Trophoblast cell (in vitro differentiated cells and primary cell): ENCODE measurements around the gene USP9X.

Experiments used
- DNase-seq, 2 donors: peaks; one replicate each; pipeline ENCODE4 v3.0.0-alpha.2; 2016
- H2AFZ ChIP-seq: 2 replicates; pipeline ENCODE4 v1.6.1; 2013; ENCODE audit warnings: low read length, moderate library complexity, mild to moderate bottlenecking; ENCODE audit not compliant: insufficient read depth, poor library complexity
- H2AK5ac ChIP-seq: 2 replicates; pipeline ENCODE4 v1.6.1; 2013; ENCODE audit warnings: mild to moderate bottlenecking, low read length
- H2BK120ac ChIP-seq: 2 replicates; pipeline ENCODE4 v1.6.1; 2013; ENCODE audit warnings: low read length, mild to moderate bottlenecking, moderate library complexity; ENCODE audit not compliant: insufficient read depth, poor library complexity
- H2BK12ac ChIP-seq: 2 replicates; pipeline ENCODE4 v1.6.1; 2013; ENCODE audit warnings: mild to moderate bottlenecking, low read length, moderate library complexity
- H2BK5ac ChIP-seq: 2 replicates; pipeline ENCODE4 v1.6.1; 2013; ENCODE audit warnings: low read length, low read depth, moderate library complexity, mild to moderate bottlenecking; ENCODE audit not compliant: poor library complexity
- H3K14ac ChIP-seq: 2 replicates; pipeline ENCODE4 v1.6.1; 2013; ENCODE audit warnings: mild to moderate bottlenecking, low read length
- H3K18ac ChIP-seq: 2 replicates; pipeline ENCODE4 v1.6.1; 2013; ENCODE audit warnings: mild to moderate bottlenecking, low read length
- H3K23ac ChIP-seq: 2 replicates; pipeline ENCODE4 v1.6.1; 2013; ENCODE audit warnings: low read length
- H3K27ac ChIP-seq: 2 replicates; pipeline ENCODE4 v1.5.1; 2013; ENCODE audit warnings: low read depth, mild to moderate bottlenecking, inconsistent platforms, low read length, moderate library complexity
- H3K27me3 ChIP-seq: 2 replicates; pipeline ENCODE4 v1.6.1; 2013; ENCODE audit warnings: inconsistent platforms, mild to moderate bottlenecking, low read length, moderate library complexity; ENCODE audit not compliant: insufficient read depth
- H3K36me3 ChIP-seq, 2 experiments: 1 replicate in 1 of 2; 2 replicates in 1 of 2; pipeline ENCODE4 v1.6.1; 2013; ENCODE audit warnings: low read length in 2 of 2, mild to moderate bottlenecking in 2 of 2, moderate library complexity in 1 of 2; ENCODE audit not compliant: insufficient read depth in 2 of 2, control insufficient read depth in 1 of 2
- H3K4ac ChIP-seq: 2 replicates; pipeline ENCODE4 v1.6.1; 2013; ENCODE audit warnings: low read depth, mild to moderate bottlenecking, low read length, moderate library complexity
- H3K4me1 ChIP-seq, 2 experiments: 1 replicate in 1 of 2; 2 replicates in 1 of 2; pipeline ENCODE4 v1.6.1; 2013; ENCODE audit warnings: low read length in 2 of 2, mild to moderate bottlenecking in 2 of 2, moderate library complexity in 1 of 2; ENCODE audit not compliant: insufficient read depth in 2 of 2, control insufficient read depth in 1 of 2
- H3K4me2 ChIP-seq: 2 replicates; pipeline ENCODE4 v1.6.1; 2013; ENCODE audit warnings: inconsistent platforms, mild to moderate bottlenecking, low read length, moderate library complexity
- H3K4me3 ChIP-seq: 2 replicates; pipeline ENCODE4 v1.5.1; 2013; ENCODE audit warnings: mild to moderate bottlenecking, low read depth, low read length, inconsistent platforms
- H3K79me1 ChIP-seq: one replicate; pipeline ENCODE4 v1.6.1; 2013; ENCODE audit warnings: low read length
- H3K79me2 ChIP-seq: 2 replicates; pipeline ENCODE4 v1.6.1; 2013; ENCODE audit warnings: low read length, mild to moderate bottlenecking; ENCODE audit not compliant: control insufficient read depth, insufficient read depth, poor library complexity
- H3K9ac ChIP-seq: 2 replicates; pipeline ENCODE4 v1.6.1; 2013; ENCODE audit warnings: mild to moderate bottlenecking, low read length
- H3K9me3 ChIP-seq: 2 replicates; pipeline ENCODE4 v1.6.1; 2013; ENCODE audit warnings: low read depth, mild to moderate bottlenecking, control low read depth, inconsistent platforms, low read length; ENCODE audit not compliant: insufficient read depth
- H4K12ac ChIP-seq: 2 replicates; pipeline ENCODE4 v1.6.1; 2013; ENCODE audit warnings: low read depth, mild to moderate bottlenecking, low read length, moderate library complexity
- H4K8ac ChIP-seq: 2 replicates; pipeline ENCODE4 v1.6.1; 2013; ENCODE audit warnings: low read depth, mild to moderate bottlenecking, low read length, moderate library complexity
- H4K91ac ChIP-seq: one replicate; pipeline ENCODE4 v1.6.1; 2013; ENCODE audit warnings: low read depth, mild to moderate bottlenecking, low read length, moderate library complexity
- WGBS: extraction: QIAGEN DNeasy Blood & Tissue Kit; methylation state at CpG from one replicate; pipeline ENCODE4 v1.1.7; 2013; ENCODE audit warnings: missing lambda C conversion rate; ENCODE audit not compliant: insufficient read length, insufficient coverage; ENCODE audit errors: extremely low coverage; 5-methylcytosine and 5-hydroxymethylcytosine counted together

USP9X gene

DNA sequence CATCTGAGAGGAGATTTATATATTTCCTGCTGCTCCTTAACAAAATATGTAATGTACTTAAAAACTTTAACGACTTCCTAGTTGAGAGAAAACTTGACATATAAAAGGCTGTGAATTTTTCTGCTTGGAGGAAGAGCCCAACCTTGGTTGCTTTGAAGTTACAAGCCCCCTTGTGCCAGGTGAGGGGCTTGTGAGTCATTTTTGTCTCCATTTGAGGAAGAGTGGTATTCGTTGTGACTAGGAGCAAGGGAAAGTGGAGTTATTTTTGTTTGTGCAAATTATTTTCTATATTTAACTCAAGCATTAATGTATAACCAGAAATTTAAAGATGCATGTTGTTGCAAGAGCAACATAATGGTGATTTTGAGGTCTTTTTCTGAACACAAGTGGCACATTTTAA, 149.7 kb downstream of the USP9X start:
- Histone ChIP-seq H3K4ac (no peak overlapping the region), H4K8ac (no peak overlapping the region), H3K9me3 (no peaks in the 10 kb centered on the region), H2BK120ac (no peak overlapping the region), H4K12ac (no peak overlapping the region), H3K4me1 (peaks cover 0 to 2% of the 10 kb centered on the region in 2 experiments), H4K91ac (no peak overlapping the region), H3K4me2 (no peak overlapping the region), H3K27ac (no peak overlapping the region), H2AFZ (no peak overlapping the region), H2AK5ac (no peak overlapping the region), H3K23ac (no peak overlapping the region), H3K4me3 (no peak overlapping the region), H3K79me1 (no peaks in the 10 kb centered on the region), H2BK5ac (no peak overlapping the region), H3K27me3 (no peaks in the 10 kb centered on the region), H3K18ac (no peak overlapping the region), H2BK12ac (no peak overlapping the region), H3K9ac (no peak overlapping the region), H3K36me3 (peaks cover 3 to 8% of the 10 kb centered on the region in 2 experiments), H3K79me2 (no peaks in the 10 kb centered on the region), H3K14ac (no peak overlapping the region)
- no CpG with 5 or more reads among the region's 2 CpGs for WGBS
- DNase-seq, result no peak

DNA sequence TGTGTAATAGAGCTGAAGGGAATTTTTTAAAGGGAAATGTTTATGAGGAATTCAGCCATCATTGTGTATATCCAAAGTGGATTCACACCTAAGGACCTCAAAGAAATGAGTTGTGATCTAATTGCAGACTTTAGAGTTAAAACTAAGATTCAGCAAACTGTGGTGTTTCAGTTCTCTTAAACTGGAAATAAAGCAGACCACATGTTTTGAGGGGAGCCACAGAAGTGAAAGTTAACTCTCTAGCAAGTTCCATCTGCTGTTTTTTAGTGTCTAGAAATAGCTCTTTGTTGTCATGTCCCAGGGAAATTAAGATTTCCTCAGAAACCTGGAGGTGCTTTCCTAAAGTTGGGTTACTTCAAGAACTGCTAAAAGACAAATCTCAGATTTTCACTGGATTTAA, 151.4 kb downstream of the USP9X start:
- H2BK5ac ChIP-seq, result no peak overlapping the region
- no peak overlapping the region for H2AFZ ChIP-seq
- H4K91ac ChIP-seq, result no peak overlapping the region
- H3K79me2 ChIP-seq, result no peaks in the 10 kb centered on the region
- H3K4me1 ChIP-seq, result peaks cover 0 to 2% of the 10 kb centered on the region in 2 experiments
- no peak overlapping the region for H3K4me3 ChIP-seq
- H2BK12ac ChIP-seq, result no peak overlapping the region
- no peak overlapping the region for H4K12ac ChIP-seq
- no peaks in the 10 kb centered on the region for H3K79me1 ChIP-seq
- no peak overlapping the region for H2AK5ac ChIP-seq
- no peak overlapping the region for H4K8ac ChIP-seq
- no peaks in the 10 kb centered on the region for H3K9me3 ChIP-seq
- H3K23ac ChIP-seq, result no peak overlapping the region
- no peak overlapping the region for H3K9ac ChIP-seq
- no peaks in the 10 kb centered on the region for H3K27me3 ChIP-seq
- no peak overlapping the region for H3K4ac ChIP-seq
- H3K14ac ChIP-seq, result no peak overlapping the region
- no peak overlapping the region for H3K18ac ChIP-seq
- no peak for DNase-seq
- H3K4me2 ChIP-seq, result no peak overlapping the region
- H3K36me3 ChIP-seq, result peaks cover 0 to 2% of the 10 kb centered on the region in 2 experiments
- no peak overlapping the region for H3K27ac ChIP-seq
- no peak overlapping the region for H2BK120ac ChIP-seq

GRCh38 chrX:41240509-41240908, 155.3 kb downstream of the USP9X start:
- peaks cover 0 to 2% of the 10 kb centered on the region in 2 experiments for H3K4me1 ChIP-seq

DNA sequence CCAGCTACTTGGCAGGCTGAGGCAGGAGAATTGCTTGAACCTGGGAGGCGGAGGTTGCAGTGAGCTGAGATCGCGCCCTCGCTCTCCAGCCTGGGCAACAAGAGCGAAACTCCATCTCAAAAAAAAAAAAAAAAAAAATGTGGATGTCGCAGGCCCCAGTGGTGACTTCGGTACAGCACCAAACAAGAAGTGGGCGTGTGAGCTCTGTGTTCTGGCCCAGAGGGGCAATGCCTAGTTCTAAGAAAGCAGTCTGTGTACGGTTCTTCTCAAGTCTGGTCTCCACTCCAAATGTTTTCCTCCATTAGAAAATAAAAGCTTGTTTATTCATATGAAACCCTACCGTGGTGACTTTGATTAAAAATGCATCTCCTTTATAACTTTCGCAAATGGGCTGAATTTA, 156.7 kb downstream of the USP9X start:
- H3K36me3 ChIP-seq, result no peaks in the 10 kb centered on the region
- H3K18ac ChIP-seq, result no peak overlapping the region
- H3K4ac ChIP-seq, result no peak overlapping the region
- no peak overlapping the region for H2BK12ac ChIP-seq
- no peak overlapping the region for H4K8ac ChIP-seq
- no peaks in the 10 kb centered on the region for H3K79me2 ChIP-seq
- H3K4me1 ChIP-seq, result peaks cover 0 to 2% of the 10 kb centered on the region in 2 experiments
- no peak overlapping the region for H3K14ac ChIP-seq
- H3K4me3 ChIP-seq, result no peak overlapping the region
- no peaks in the 10 kb centered on the region for H3K9me3 ChIP-seq
- DNase-seq, result no peak
- no peaks in the 10 kb centered on the region for H3K27me3 ChIP-seq
- WGBS, result no CpG with 5 or more reads among the region's 11 CpGs
- H3K27ac ChIP-seq, result no peak overlapping the region
- H3K23ac ChIP-seq, result no peak overlapping the region
- H3K9ac ChIP-seq, result no peak overlapping the region
- H4K91ac ChIP-seq, result no peak overlapping the region
- H2AK5ac ChIP-seq, result no peak overlapping the region
- no peak overlapping the region for H4K12ac ChIP-seq
- H2BK5ac ChIP-seq, result no peak overlapping the region
- no peaks in the 10 kb centered on the region for H3K79me1 ChIP-seq
- H2AFZ ChIP-seq, result no peak overlapping the region
- no peak overlapping the region for H2BK120ac ChIP-seq
- H3K4me2 ChIP-seq, result no peak overlapping the region

More at GRCh38 chrX:41240509-41240908, 155.3 kb downstream of the USP9X start:
- H3K18ac ChIP-seq, result no peak overlapping the region
- H3K4me2 ChIP-seq, result no peak overlapping the region
- H3K23ac ChIP-seq, result no peak overlapping the region
- H4K91ac ChIP-seq, result no peak overlapping the region
- H4K12ac ChIP-seq, result no peak overlapping the region
- no peaks in the 10 kb centered on the region for H3K27me3 ChIP-seq
- WGBS, result no CpG with 5 or more reads among the region's 3 CpGs
- H3K4ac ChIP-seq, result no peak overlapping the region
- H3K79me1 ChIP-seq, result no peaks in the 10 kb centered on the region
- H3K4me3 ChIP-seq, result no peak overlapping the region
- H3K9ac ChIP-seq, result no peak overlapping the region
- DNase-seq, result no peak
- no peak overlapping the region for H2BK12ac ChIP-seq
- H3K14ac ChIP-seq, result no peak overlapping the region
- no peaks in the 10 kb centered on the region for H3K36me3 ChIP-seq
- no peak overlapping the region for H4K8ac ChIP-seq
- no peaks in the 10 kb centered on the region for H3K9me3 ChIP-seq
- H2AFZ ChIP-seq, result no peak overlapping the region
- H2BK120ac ChIP-seq, result no peak overlapping the region
- no peak overlapping the region for H2BK5ac ChIP-seq
- H2AK5ac ChIP-seq, result no peak overlapping the region
- no peaks in the 10 kb centered on the region for H3K79me2 ChIP-seq
- no peak overlapping the region for H3K27ac ChIP-seq
